Ectodermal cell (in vitro differentiated cells): ENCODE measurements around the gene ZNF222. TPM values are rescaled to one million over a fixed set of nuclear protein-coding genes. Genes with fewer than 3 reads are reported as not detected.

Experiments used
- H3K27ac ChIP-seq: 2 replicates; pipeline ENCODE4 v1.7.0; 2013; ENCODE audit warnings: mild to moderate bottlenecking, low read depth, low read length; ENCODE audit not compliant: insufficient read depth, poor library complexity, severe bottlenecking
- H3K27me3 ChIP-seq: 2 replicates; pipeline ENCODE4 v1.7.0; 2013; ENCODE audit warnings: mild to moderate bottlenecking, low read length; ENCODE audit not compliant: insufficient read depth, control insufficient read depth, poor library complexity, severe bottlenecking
- H3K36me3 ChIP-seq: one replicate; pipeline ENCODE4 v1.7.0; 2013; ENCODE audit warnings: low read length; ENCODE audit not compliant: control insufficient read depth, insufficient read depth
- H3K4me1 ChIP-seq: one replicate; pipeline ENCODE4 v1.7.0; 2013; ENCODE audit warnings: low read length; ENCODE audit not compliant: control insufficient read depth, insufficient read depth
- H3K4me3 ChIP-seq: 2 replicates; pipeline ENCODE4 v1.7.0; 2013; ENCODE audit warnings: low read depth, low read length, control low read depth; ENCODE audit not compliant: insufficient read depth
- H3K9me3 ChIP-seq: 2 replicates; pipeline ENCODE4 v1.7.0; 2013; ENCODE audit warnings: mild to moderate bottlenecking, low read length, moderate library complexity; ENCODE audit not compliant: control insufficient read depth
- WGBS, 2 experiments: methylation state at CpG; one replicate each; pipeline ENCODE4 v1.1.7; 2013; ENCODE audit warnings: missing lambda C conversion rate in 2 of 2; 5-methylcytosine and 5-hydroxymethylcytosine counted together
- polyA plus RNA-seq, 4 experiments: library from polyadenylated mRNA; stranded (reverse); fragments of 50-300 nt; gene quantifications; one replicate each; pipeline ENCODE4 v1.2.3, GENCODE V29; 2013

Gene ZNF222
- polyA plus RNA-seq (2013, experiment 1 of 4) = 7.0 TPM
- 6.5 TPM for polyA plus RNA-seq (2013, experiment 2 of 4)
- 9.1 TPM for polyA plus RNA-seq (2013, experiment 3 of 4)
- 6.8 TPM for polyA plus RNA-seq (2013, experiment 4 of 4)

DNA sequence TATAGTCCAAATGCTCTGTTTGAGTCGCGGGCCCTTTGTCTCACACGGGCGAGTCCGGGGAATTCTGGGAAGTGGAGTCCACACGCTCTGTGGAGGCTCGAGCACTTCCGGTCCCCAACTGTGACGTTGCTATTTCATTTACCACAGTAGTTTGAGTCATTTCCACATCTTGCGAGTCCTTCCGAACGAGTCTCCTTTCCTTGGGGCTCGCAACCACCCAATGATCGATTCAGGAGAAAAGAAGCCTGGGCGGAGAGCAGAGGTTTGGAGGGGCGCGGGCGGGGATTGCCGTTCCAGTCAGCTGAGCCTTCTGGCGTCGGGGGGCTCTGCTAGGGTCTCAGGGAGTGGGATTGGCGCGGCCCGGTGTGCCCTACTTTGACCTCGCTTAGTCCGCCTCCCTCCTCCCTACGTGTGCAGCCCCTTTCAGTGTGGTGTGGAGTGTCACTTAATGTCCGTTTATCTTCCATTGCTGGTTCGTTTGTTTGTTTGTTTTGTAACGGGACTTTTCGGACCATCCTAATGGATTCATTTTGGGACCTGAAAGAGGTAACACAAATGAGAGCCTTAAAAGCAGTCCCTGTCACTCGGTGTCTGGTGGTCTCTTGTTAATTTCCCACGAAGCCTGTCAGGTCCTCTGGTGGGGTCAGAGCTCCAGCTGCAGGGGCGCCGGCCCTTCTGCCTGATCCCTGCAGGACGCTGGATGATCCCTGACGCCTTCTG is at the start of gene ZNF222:
TSS of gene ZNF222 (plus strand) at position 163 of the 720 bp plus-strand sequence. CDS start at position 221, 58 bp downstream.
- Histone ChIP-seq H3K9me3 (no peaks in the 10 kb centered on the region), H3K27ac (no peak within 1 kb of the TSS), H3K4me3 (peak within 1 kb of the TSS; percentile 80), H3K4me1 (peaks cover 5% of the 10 kb centered on the region), H3K36me3 (peaks cover 31% of the 10 kb centered on the region), H3K27me3 (no peaks in the 10 kb centered on the region)
- 2% methylated on average over 37 of the region's 37 CpGs for WGBS, 2 experiments

DNA sequence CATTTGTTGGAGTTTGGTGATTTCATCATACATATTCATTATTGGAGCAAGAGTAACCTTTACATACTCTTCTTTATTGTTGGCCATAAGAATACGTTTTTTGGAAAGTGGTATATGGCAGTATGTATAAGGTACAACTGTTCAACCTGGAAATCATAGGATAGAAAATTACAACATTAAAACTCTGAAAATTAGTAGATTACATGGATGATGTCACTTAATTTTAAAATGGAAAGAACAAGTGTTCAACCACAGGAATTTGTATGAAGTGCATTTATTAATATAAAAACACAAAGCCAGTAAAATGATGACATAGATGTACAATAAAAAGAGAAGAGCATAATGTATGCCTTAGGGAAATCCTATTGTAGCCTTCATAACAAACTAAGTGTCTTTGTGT is 48.4 kb upstream of the ZNF222 start:
- Histone ChIP-seq H3K27ac (no peak overlapping the region), H3K27me3 (no peaks in the 10 kb centered on the region), H3K4me1 (no peaks in the 10 kb centered on the region), H3K36me3 (no peaks in the 10 kb centered on the region), H3K4me3 (no peak overlapping the region), H3K9me3 (peaks cover 10% of the 10 kb centered on the region)
- WGBS, 2 experiments = no CpG with 5 or more reads among the region's 1 CpG

DNA sequence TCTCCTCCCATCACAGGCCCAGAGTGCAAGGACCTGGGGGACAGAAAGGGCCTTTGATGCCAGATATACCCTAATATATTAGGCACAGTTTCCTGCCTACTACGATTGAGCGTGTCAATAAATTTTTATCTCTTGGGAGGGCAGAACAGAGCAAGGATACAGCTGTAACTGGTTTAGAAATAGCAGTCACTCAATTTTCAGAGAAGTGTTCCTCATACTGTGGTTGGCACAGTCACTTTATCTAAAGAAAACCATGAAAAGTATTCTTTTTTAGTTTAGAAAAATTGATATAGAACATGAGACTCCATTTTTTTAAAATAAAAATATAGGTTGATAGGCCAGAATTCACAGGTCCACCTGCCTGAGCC is 41.7 kb upstream of the ZNF222 start:
- Histone ChIP-seq H3K4me3 (no peak overlapping the region), H3K36me3 (no peaks in the 10 kb centered on the region), H3K9me3 (peaks cover 3% of the 10 kb centered on the region), H3K27ac (no peak overlapping the region), H3K4me1 (no peaks in the 10 kb centered on the region), H3K27me3 (no peaks in the 10 kb centered on the region)
- WGBS, 2 experiments = 83 to 96% methylated on average over 2 of the region's 2 CpGs

DNA sequence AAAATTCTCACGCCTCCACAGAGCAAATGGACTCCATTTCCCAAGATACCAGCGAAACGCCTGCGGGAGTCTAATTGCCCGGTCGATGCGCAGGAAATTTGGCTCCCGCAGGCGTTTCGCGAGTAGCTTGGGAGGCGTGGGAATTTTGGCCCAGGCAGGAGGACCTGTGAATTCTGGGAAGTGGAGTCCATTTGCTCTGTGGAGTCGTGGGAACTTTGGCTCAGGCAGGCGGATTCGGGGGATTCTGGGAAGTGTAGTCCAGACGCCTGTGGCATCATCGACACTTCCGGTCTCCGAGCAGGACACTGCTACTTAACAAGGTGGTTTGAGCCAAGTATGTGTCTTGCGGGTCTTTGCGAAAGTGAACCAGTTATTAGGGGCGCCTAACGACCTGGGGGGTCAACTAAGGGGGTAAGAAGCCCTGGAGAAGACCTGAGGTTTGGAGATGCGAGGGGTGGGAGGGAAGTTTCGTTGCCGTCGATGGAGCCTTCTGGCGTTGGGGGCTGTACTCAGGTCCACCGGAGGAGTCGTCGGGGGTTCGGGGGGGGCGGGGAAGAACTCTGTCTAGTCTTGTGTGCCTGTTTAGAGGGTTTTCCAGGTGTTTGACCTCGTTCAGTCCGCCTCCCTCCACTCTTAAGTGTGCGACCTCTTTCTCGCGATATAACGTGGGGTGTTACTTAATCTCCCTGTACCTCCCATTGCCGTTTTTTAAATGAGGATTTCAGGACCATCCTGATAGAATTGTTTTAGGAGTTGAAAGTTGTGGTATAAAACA is 41.1 kb upstream of the ZNF222 start, which contains the start of gene ZNF155:
TSS of gene ZNF155 (plus strand) at position 277 of the 775 bp plus-strand sequence. CDS start 4,356 bp downstream, outside the sequence.
- WGBS, 2 experiments = 1% methylated on average over 40 of the region's 40 CpGs
- peak within 1 kb of the TSS; percentile 78 for H3K4me3 ChIP-seq
- H3K27ac ChIP-seq = no peak within 1 kb of the TSS

DNA sequence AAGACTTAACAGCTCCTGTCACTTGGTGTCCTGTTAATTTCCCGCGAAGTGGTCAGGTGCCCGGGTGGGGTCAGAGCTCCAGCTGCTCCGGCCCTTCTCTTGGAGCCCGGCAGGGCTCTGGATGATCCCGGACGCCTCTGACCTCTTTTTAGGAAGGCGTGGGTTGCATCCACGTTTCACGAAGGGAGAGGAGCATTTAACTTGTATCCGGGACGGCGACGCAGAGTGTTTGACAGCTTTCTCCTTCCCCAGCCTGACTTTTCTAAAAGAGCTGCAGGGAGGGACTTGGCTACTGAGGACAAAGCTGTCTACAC is 40.5 kb upstream of the ZNF222 start:
- Histone ChIP-seq H3K27me3 (no peaks in the 10 kb centered on the region), H3K36me3 (peaks cover 5% of the 10 kb centered on the region), H3K27ac (no peak overlapping the region), H3K4me1 (no peaks in the 10 kb centered on the region), H3K4me3 (peak overlapping the region; percentile 78), H3K9me3 (peaks cover 3% of the 10 kb centered on the region)
- WGBS, 2 experiments = 11 to 13% methylated on average over 14 of the region's 14 CpGs

More for the DNA sequence above, 41.1 kb upstream of the ZNF222 start, which contains the start of gene ZNF155:
- Histone ChIP-seq H3K27me3 (no peaks in the 10 kb centered on the region), H3K4me1 (no peaks in the 10 kb centered on the region), H3K9me3 (peaks cover 3% of the 10 kb centered on the region), H3K36me3 (no peaks in the 10 kb centered on the region)

DNA sequence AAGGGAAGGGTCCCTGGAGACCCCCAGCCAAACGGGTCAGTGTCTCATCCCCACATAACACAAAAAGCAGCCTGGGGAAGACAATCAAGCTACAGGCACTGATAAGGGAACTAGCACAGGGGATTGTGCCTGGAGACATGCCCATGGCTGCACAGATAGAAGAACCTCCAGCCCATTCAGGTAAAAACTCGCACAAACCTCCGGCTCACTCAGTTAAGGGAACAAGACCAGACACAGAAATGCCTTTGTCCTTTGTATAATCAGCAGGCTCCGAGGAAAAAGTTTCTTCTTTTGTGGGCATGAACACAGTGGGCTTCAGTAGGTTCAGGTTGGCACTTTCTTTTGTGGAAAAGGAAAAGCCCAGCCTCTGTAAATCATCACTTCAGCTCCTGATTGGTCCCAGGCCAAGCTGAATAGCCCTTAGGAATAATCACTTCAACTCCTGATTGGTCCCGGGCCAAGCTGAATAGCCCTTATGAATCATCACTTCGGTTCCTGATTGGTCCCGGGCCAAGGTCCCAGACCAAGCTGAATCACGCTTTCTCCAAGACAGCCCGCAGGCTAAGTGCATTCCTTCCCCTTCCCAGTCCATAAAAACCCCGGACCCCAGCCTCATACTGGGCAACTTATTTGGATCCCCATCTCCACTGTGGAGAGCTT is 27.4 kb upstream of the ZNF222 start:
- H3K4me3 ChIP-seq = no peak overlapping the region
- H3K36me3 ChIP-seq = no peaks in the 10 kb centered on the region
- no peak overlapping the region for H3K27ac ChIP-seq
- H3K4me1 ChIP-seq = no peaks in the 10 kb centered on the region
- WGBS, 2 experiments = 85 to 86% methylated on average over 10 of the region's 10 CpGs
- no peaks in the 10 kb centered on the region for H3K27me3 ChIP-seq
- H3K9me3 ChIP-seq = no peaks in the 10 kb centered on the region

DNA sequence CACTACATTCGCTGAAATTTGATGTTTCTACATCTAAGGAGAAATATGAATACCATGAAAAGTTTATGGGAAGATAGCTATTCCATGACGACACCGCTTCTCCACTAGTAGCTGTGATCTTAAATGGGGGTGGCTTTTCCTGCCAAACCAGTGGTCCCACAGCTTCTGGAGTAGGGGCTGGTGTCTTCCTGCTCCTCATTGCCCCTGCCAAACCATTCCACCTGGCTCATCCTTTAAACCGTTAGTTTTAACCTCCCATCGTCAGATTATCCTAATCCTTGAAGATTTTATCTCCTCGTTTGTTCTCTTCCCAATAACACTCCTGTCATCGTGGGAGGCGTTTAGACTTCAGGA is 23.0 kb upstream of the ZNF222 start:
- Histone ChIP-seq H3K9me3 (no peaks in the 10 kb centered on the region), H3K27me3 (no peaks in the 10 kb centered on the region), H3K4me1 (peaks cover 3% of the 10 kb centered on the region), H3K36me3 (no peaks in the 10 kb centered on the region), H3K27ac (no peak overlapping the region), H3K4me3 (peak overlapping the region; percentile 90)
- 32% methylated on average over 8 of the region's 8 CpGs for WGBS, 2 experiments

DNA sequence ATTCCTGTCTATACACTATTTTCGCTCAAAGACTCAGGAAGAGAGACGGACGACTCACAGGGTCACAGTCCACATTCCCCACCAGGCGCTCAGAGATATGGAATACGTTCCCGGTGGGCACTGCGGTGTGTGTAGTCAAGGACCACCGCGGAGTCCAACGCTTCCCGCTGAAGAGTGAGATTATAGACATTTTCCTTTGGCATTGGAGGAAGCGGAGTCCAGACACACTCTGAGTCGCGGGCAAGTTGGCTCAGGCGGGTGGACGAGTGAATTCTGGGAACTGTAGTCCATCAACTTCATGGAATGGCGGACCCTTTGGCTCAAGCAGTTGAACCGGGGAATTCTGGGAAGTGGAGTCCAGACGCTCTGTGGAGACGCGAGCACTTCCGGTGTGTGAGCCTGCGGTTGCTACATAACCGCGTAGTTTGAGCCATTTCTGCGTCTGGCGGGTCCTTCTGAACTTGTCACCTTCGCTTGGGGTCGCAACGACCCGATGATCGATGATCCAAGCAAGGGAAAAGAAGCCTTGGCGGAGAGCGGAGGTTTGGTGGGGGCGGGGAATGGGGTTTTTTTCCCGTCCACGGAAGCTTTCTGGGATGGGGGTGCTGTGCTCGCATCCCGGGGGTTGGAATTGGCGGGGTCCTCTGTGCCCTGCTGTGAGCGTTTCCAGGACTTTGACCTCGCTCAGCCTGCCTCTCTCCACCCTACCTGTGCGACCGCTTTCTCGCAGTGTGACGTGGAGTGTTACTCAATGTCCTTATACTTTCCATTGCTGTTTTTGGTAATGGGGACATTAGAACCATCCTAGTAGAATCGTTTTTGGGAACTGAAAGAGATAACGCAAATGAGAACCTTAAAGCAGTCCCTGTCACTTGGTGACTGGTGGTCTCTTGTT is 22.4 kb upstream of the ZNF222 start, which contains the start of gene ZNF230:
TSS of gene ZNF230 (plus strand) at position 392 of the 895 bp plus-strand sequence. CDS start 4,122 bp downstream, outside the sequence.
- Histone ChIP-seq H3K27me3 (no peaks in the 10 kb centered on the region), H3K4me1 (peaks cover 3% of the 10 kb centered on the region), H3K27ac (no peak within 1 kb of the TSS), H3K36me3 (peaks cover 6% of the 10 kb centered on the region), H3K9me3 (no peaks in the 10 kb centered on the region), H3K4me3 (peak within 1 kb of the TSS; percentile 90)
- WGBS, 2 experiments = 1% methylated on average over 48 of the region's 48 CpGs

DNA sequence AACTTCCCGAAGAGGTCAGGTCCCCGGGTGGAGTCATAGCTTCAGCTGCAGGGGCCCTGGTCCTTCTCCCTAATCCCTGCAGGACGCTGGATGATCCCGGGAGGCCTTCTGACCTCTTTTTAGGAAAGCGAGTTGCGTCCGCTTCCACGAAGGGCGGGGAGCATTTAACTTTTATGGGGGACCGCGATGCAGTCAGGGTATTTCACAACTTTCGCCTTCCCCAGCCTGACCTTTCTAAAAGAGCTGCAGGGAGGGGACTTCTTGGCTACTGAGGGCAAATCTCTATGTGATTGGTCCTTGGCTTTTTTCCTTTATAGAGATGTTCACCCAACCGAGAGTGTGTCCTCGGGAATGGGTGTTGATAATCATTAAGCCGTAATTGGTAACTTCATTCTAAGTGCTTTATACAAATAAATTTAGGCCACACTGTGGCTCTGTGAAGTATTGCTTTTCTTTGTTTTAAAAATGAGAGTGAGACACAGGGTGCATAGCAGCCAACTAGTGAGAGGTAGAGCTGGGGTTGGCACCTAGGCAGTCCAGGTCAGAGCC is 21.6 kb upstream of the ZNF222 start:
- Histone ChIP-seq H3K9me3 (no peaks in the 10 kb centered on the region), H3K27me3 (no peaks in the 10 kb centered on the region), H3K4me1 (peaks cover 3% of the 10 kb centered on the region), H3K36me3 (peaks cover 13% of the 10 kb centered on the region), H3K27ac (no peak overlapping the region), H3K4me3 (peak overlapping the region; percentile 90)
- 6 to 14% methylated on average over 12 to 15 of the region's 15 CpGs for WGBS, 2 experiments
